OCI-LY3 (cell line): Measurements from ENCODE around the gene ATP13A2.
"Not testable (repeated sequence)": the region's sequence is repeated elsewhere in the genome, so short reads cannot be mapped to it uniquely, and the experiment has no call there.

Source experiments
- H2AFZ ChIP-seq: fragments of 200-600, 300-600 bp; shearing (Covaris generic); 2 replicates; pipeline ENCODE4 v1.6.0; 2014; ENCODE audit warnings: antibody characterized with exemption, low read depth, low read length
- H3K27ac ChIP-seq: fragments of 200-600, 300-600 bp; sonication (generic); 2 replicates; pipeline ENCODE4 v1.5.1; 2014; ENCODE audit warnings: mild to moderate bottlenecking, low read length, moderate library complexity, mixed read lengths
- H3K27me3 ChIP-seq: fragments of 200-600, 300-600 bp; sonication (generic); 2 replicates; pipeline ENCODE4 v1.6.1; 2014; ENCODE audit warnings: low read depth, low read length, mixed read lengths
- H3K36me3 ChIP-seq: fragments of 200-600, 300-600 bp; sonication (generic); replicated peaks from 2 replicates; pipeline ENCODE3; 2014; ENCODE audit warnings: low read depth, low read length, mixed read lengths
- H3K4me1 ChIP-seq: fragments of 300-600, 200-600 bp; sonication (generic); 2 replicates; pipeline ENCODE4 v1.6.1; 2014; ENCODE audit warnings: low read length, mixed read lengths
- H3K4me2 ChIP-seq: fragments of 200-600, 300-600 bp; sonication (generic); 2 replicates; pipeline ENCODE4 v1.6.1; 2014; ENCODE audit warnings: low read length, mixed read lengths
- H3K4me3 ChIP-seq: fragments of 300-600, 200-600 bp; sonication (generic); 2 replicates; pipeline ENCODE4 v1.5.1; 2014; ENCODE audit warnings: antibody characterized with exemption, mild to moderate bottlenecking, low read length, moderate library complexity
- H3K79me2 ChIP-seq: fragments of 300-600, 200-600 bp; shearing (Covaris generic); 2 replicates; pipeline ENCODE4 v1.6.1; 2014; ENCODE audit warnings: mild to moderate bottlenecking, low read length, mixed read lengths
- H3K9ac ChIP-seq: fragments of 300-600, 200-600 bp; shearing (Covaris generic); 2 replicates; pipeline ENCODE4 v1.6.0; 2014; ENCODE audit warnings: mild to moderate bottlenecking, low read length, moderate library complexity
- H3K9me3 ChIP-seq: fragments of 200-600, 300-600 bp; shearing (Covaris generic); 2 replicates; pipeline ENCODE4 v1.6.1; 2014; ENCODE audit warnings: low read length, mixed read lengths; ENCODE audit not compliant: insufficient read depth
- H4K20me1 ChIP-seq: fragments of 200-600, 300-600 bp; sonication (generic); 2 replicates; pipeline ENCODE4 v1.6.1; 2016; ENCODE audit warnings: low read length, mixed read lengths; ENCODE audit not compliant: insufficient read depth
- CTCF ChIP-seq: fragments of 200-600, 300-600 bp; sonication (generic); IDR thresholded peaks from 2 replicates; pipeline ENCODE4 v1.5.1; 2014; ENCODE audit warnings: antibody characterized with exemption, low read length, low read depth
- EZH2phosphoT487 ChIP-seq: fragments of 200-600 bp; shearing (Covaris generic); IDR thresholded peaks from 2 replicates; pipeline ENCODE4 v1.6.1; 2018; ENCODE audit warnings: antibody characterized with exemption, mixed run types, low read depth

ATP13A2 gene

DNA sequence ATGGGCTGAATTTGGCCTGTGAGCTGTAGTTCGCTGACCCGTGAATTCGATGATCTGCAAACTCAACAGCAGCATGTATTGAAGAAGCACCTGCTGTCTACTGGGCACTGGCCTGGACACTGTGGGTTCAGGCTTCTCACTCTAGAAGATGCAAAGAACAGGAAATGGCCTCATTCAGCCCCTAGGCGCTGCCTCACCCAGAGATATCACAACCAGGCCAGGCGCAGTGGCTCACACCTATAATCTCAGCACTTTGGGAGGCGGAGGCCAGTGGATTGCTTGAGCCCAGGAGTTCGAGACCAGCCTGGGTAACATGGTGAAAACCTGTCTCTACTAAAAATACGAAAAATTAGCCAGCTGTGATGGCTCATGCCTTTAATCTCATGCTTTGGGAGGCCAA, 55.0 kb downstream of the ATP13A2 start:
- Histone ChIP-seq H3K4me3 (no peak overlapping the region), H3K4me1 (no peaks in the 10 kb centered on the region), H3K9me3 (no peaks in the 10 kb centered on the region), H3K27me3 (no peaks in the 10 kb centered on the region), H2AFZ (no peak overlapping the region), H3K27ac (no peak overlapping the region), H3K79me2 (no peaks in the 10 kb centered on the region), H4K20me1 (no peaks in the 10 kb centered on the region), H3K9ac (no peak overlapping the region), H3K36me3 (no peaks in the 10 kb centered on the region), H3K4me2 (no peak overlapping the region)
- TF ChIP-seq EZH2phosphoT487: no peak
- no peak for TF ChIP-seq CTCF

- no peak overlapping the region for H3K4me3 ChIP-seq
- no peaks in the 10 kb centered on the region for H3K4me1 ChIP-seq
- no peak overlapping the region for H2AFZ ChIP-seq
- no peak overlapping the region for H3K27ac ChIP-seq
- H3K9me3 ChIP-seq: no peaks in the 10 kb centered on the region
- TF ChIP-seq EZH2phosphoT487: no peak
- TF ChIP-seq CTCF: no peak
- no peaks in the 10 kb centered on the region for H3K27me3 ChIP-seq
- H3K36me3 ChIP-seq: no peaks in the 10 kb centered on the region
- H4K20me1 ChIP-seq: no peaks in the 10 kb centered on the region; the same call in 1 of the 2 replicates
- H3K4me2 ChIP-seq: no peak overlapping the region
- no peaks in the 10 kb centered on the region for H3K79me2 ChIP-seq
- H3K9ac ChIP-seq: no peak overlapping the region
Observed at GRCh38 chr1:16955186-16955585, 56.5 kb downstream of the ATP13A2 start.

DNA sequence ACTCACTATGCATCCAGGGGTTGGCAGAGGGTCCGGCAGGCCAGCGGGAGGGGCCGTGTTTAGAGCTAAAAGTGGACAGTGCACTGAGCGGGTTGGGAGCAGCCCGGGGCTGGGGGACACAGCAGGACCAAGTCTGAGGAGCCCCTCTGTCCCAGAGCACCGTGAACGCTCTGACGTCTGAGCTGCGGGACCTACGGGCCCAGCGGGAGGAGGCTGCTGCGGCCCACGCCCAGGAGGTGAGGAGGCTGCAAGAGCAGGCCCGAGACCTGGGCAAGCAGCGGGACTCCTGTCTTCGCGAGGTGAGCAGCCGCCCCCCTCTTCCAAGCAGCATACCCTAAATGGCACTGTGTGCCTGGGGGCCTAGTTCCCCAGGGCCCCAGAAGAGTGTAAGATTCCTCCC, 57.1 kb downstream of the ATP13A2 start:
- H3K9me3 ChIP-seq: no peaks in the 10 kb centered on the region
- H3K27ac ChIP-seq: no peak overlapping the region
- no peaks in the 10 kb centered on the region for H3K4me1 ChIP-seq
- no peak overlapping the region for H2AFZ ChIP-seq
- H3K79me2 ChIP-seq: no peaks in the 10 kb centered on the region
- H3K4me3 ChIP-seq: no peak overlapping the region
- no peak overlapping the region for H3K9ac ChIP-seq
- H3K4me2 ChIP-seq: no peak overlapping the region
- no peaks in the 10 kb centered on the region for H3K27me3 ChIP-seq
- H3K36me3 ChIP-seq: no peaks in the 10 kb centered on the region
- no peak for TF ChIP-seq CTCF
- no peak for TF ChIP-seq EZH2phosphoT487
- H4K20me1 ChIP-seq: no peaks in the 10 kb centered on the region; the same call in 1 of the 2 replicates

GRCh38 chr1:16952376-16952775, 59.4 kb downstream of the ATP13A2 start:
- H3K4me2 ChIP-seq, H3K27ac ChIP-seq, H3K79me2 ChIP-seq, H3K27me3 ChIP-seq, H3K4me1 ChIP-seq, H3K36me3 ChIP-seq, H3K9ac ChIP-seq, H3K4me3 ChIP-seq, H3K9me3 ChIP-seq, H2AFZ ChIP-seq, H4K20me1 ChIP-seq: not testable (repeated sequence)

GRCh38 chr1:16949026-16949425, 62.7 kb downstream of the ATP13A2 start:
- not testable (repeated sequence) for H3K9me3 ChIP-seq, H3K9ac ChIP-seq, H2AFZ ChIP-seq, H3K4me2 ChIP-seq, H3K27me3 ChIP-seq, H4K20me1 ChIP-seq, H3K4me1 ChIP-seq, H3K27ac ChIP-seq, H3K4me3 ChIP-seq, H3K36me3 ChIP-seq, H3K79me2 ChIP-seq

DNA sequence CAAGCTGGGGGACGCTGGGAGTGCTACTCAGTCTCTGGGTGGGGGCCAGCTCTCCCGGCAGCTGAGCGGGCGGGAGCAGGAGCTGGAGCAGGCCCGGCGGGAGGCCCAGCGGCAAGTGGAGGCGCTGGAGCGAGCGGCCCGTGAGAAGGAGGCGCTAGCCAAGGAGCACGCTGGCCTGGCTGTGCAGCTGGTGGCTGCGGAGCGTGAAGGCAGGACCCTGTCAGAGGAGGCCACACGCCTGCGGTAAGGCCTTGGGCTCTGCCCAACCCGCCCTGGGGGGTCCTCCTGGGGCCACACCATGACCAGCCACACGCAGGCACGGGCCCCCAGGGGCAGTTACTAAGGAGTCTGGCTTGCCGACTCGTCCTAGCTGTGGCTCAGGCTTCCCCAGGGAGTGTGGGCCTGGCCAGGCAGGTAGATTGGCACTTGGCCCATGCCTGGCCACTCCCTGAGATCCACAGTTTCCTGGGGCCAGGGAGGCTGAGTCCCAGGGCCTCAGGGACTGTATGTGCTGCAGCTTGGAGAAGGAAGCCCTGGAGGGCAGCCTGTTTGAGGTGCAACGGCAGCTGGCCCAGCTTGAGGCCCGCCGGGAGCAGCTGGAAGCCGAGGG, 63.3 kb downstream of the ATP13A2 start:
- not testable (repeated sequence) for H3K36me3 ChIP-seq, H3K9me3 ChIP-seq, H2AFZ ChIP-seq, H4K20me1 ChIP-seq, H3K4me3 ChIP-seq, H3K27me3 ChIP-seq, H3K4me2 ChIP-seq, H3K9ac ChIP-seq, H3K79me2 ChIP-seq, H3K4me1 ChIP-seq, H3K27ac ChIP-seq
